Glomerular visceral epithelial cell (primary cell): Measurements from ENCODE around the gene NETO1.

Source experiments
- DNase-seq: peaks from one replicate; pipeline ENCODE4 v3.0.0-alpha.2; 2016; ENCODE audit errors: extremely low spot score

Gene NETO1

GRCh38 chr18:72867746-72868584 lies at the start of gene NETO1:
NETO1 (minus strand) TSS chr18:72867987; CDS start chr18:72867291, 696 bp downstream.
- DNase-seq = peak; percentile 20

- DNase-seq = no peak
Observed at GRCh38 chr18:72910045-72910444, 42.3 kb upstream of the NETO1 start.

GRCh38 chr18:72908181-72908580 lies 40.4 kb upstream of the NETO1 start:
- DNase-seq = no peak

- no peak for DNase-seq
Observed at GRCh38 chr18:72903033-72903432, 35.2 kb upstream of the NETO1 start.

GRCh38 chr18:72899338-72899737 lies 31.6 kb upstream of the NETO1 start:
- DNase-seq = no peak

GRCh38 chr18:72898870-72899269 lies 31.1 kb upstream of the NETO1 start:
- no peak for DNase-seq

- peak; percentile 53 for DNase-seq
Observed at GRCh38 chr18:72895548-72895947, 27.8 kb upstream of the NETO1 start.

- DNase-seq = no peak
Observed at GRCh38 chr18:72878561-72878960, 10.8 kb upstream of the NETO1 start.

- DNase-seq = no peak
Observed at GRCh38 chr18:72878143-72878542, 10.4 kb upstream of the NETO1 start.

- DNase-seq = no peak
Observed at GRCh38 chr18:72871091-72871490, 3.3 kb upstream of the NETO1 start.

GRCh38 chr18:72869226-72870185 lies 1.7 kb upstream of the NETO1 start:
- DNase-seq = no peak

- no peak for DNase-seq
Observed at GRCh38 chr18:72868585-72869225, 918 bp upstream of the NETO1 start.

GRCh38 chr18:72866901-72867745 lies 664 bp downstream of the NETO1 start:
- DNase-seq = no peak

- no peak for DNase-seq
Observed at GRCh38 chr18:72866442-72866900, 1.3 kb downstream of the NETO1 start.

GRCh38 chr18:72863754-72864153 lies 4.0 kb downstream of the NETO1 start:
- no peak for DNase-seq

GRCh38 chr18:72859088-72859487 lies 8.7 kb downstream of the NETO1 start:
- DNase-seq = no peak

GRCh38 chr18:72849671-72850070 lies 18.1 kb downstream of the NETO1 start:
- DNase-seq = no peak

- no peak for DNase-seq
Observed at GRCh38 chr18:72848503-72849237, 19.1 kb downstream of the NETO1 start.

GRCh38 chr18:72847771-72848170 lies 20.0 kb downstream of the NETO1 start:
- no peak for DNase-seq
